ENCODE results near the gene LCK. TPM values are rescaled to one million over a fixed set of nuclear protein-coding genes. Genes with fewer than 3 reads are reported as not detected.
A peak's percentile ranks its signal among the peaks of the same experiment; 100 is the strongest.

LCK gene
- total and polyA plus RNA-seq, 9 of the 15 experiments (the other 6 are each of a cell fraction or from before 2014, with no cell fraction given): 0.04 to 0.47 (median 0.13) TPM; not detected in 6

GRCh38 chr1:32221581-32221979, 29.5 kb upstream of the LCK start:
- in situ Hi-C loops (cut with MboI) (no loop called here), intact Hi-C loops (cut with micrococcal nuclease) (no loop called here)
- ChIA-PET CTCF (ENCODE audit: low intra/inter-chr PET ratio) (interaction anchor here (0.7 kb wide), 1 partner anchor 88 kb away, joined by 3 read pairs; no protein-coding TSS in a partner anchor), POLR2A (interaction anchor here (1.0 to 1.9 kb wide), 4 partner anchors 11 to 114 kb away, joined by 3 to 14 read pairs (median 4); partner anchors contain the start of genes DCDC2B and MARCKSL1)
- ATAC-seq (peak; percentile 21; the same call in 2 of the 3 replicates), FAIRE-seq (no peak), DNase-seq (ENCODE audit: extremely low read depth in 1 of 4, low spot score in 3 of 4) (no peak)
- TSS peak; percentile 60 for BruUV-seq (replicated peaks)
- no peaks in the 10 kb centered on the region for H3K9me3 ChIP-seq (replicated peaks; ENCODE audit: control insufficient read depth, insufficient read depth, low read depth, low read length)
- peak overlapping the region; percentile 80 for H3K4me3 ChIP-seq
- H3K9me1 ChIP-seq (ENCODE audit: control insufficient read depth, insufficient read depth, low read length): no peaks in the 10 kb centered on the region
- H3K4me2 ChIP-seq (ENCODE audit: insufficient read depth, low read length): peak overlapping the region; percentile 98
- peak overlapping the region; percentile 90 for H3K27ac ChIP-seq (ENCODE audit: extremely low read depth, low read depth, low read length)
- no peaks in the 10 kb centered on the region for H4K20me1 ChIP-seq (replicated peaks; ENCODE audit: control insufficient read depth, insufficient read depth, low read length)
- H3K36me3 ChIP-seq (ENCODE audit: control insufficient read depth, insufficient read depth, low read length): peaks cover 51% of the 10 kb centered on the region
- peak overlapping the region; percentile 94 to 96 for H3K9ac ChIP-seq (ENCODE audit: insufficient read depth in 1 of 2, low read depth in 2 of 2, low read length in 2 of 2)
- 2% methylated on average over 13 of the region's 13 CpGs for WGBS (ENCODE audit: insufficient coverage, low coverage, missing lambda C conversion rate)
- H3K79me2 ChIP-seq (ENCODE audit: control insufficient read depth, insufficient read depth, low read length): peaks cover 49% of the 10 kb centered on the region
- H3K27me3 ChIP-seq (ENCODE audit: control insufficient read depth in 2 of 2, insufficient read depth in 2 of 2, low read length in 2 of 2): no peaks in the 10 kb centered on the region
- peak overlapping the region; percentile 90 for H2AFZ ChIP-seq (ENCODE audit: low read depth, low read length)
- H3K4me1 ChIP-seq (replicated peaks in 1 of 2; ENCODE audit: control insufficient read depth in 2 of 2, insufficient read depth in 2 of 2, low read length in 2 of 2): peaks cover 19 to 22% of the 10 kb centered on the region in 2 experiments; a peak in 4 of 5 replicates
- TF ChIP-seq ZEB2 (IDR thresholded peaks at IDR 0.05) (no peak), CEBPZ (IDR thresholded peaks at IDR 0.05; ENCODE audit: borderline replicate concordance, low read depth, low read length) (no peak), ESRRB (CRISPR knock-in tag; IDR thresholded peaks at IDR 0.05; ENCODE audit: borderline replicate concordance) (no peak), ZNF395 (CRISPR knock-in tag; IDR thresholded peaks at IDR 0.05) (0 out of 2 replicates have a peak, but pooled peaks have one; percentile 7), CBFB (CRISPR knock-in tag; IDR thresholded peaks at IDR 0.05) (0 out of 2 replicates have a peak, but pooled peaks have one; percentile 54), SLC30A9 (CRISPR knock-in tag; IDR thresholded peaks at IDR 0.05) (no peak), ID3 (CRISPR knock-in tag; IDR thresholded peaks at IDR 0.05) (no peak), ID3 (tag; IDR thresholded peaks at IDR 0.05) (no peak), CHD1 (IDR thresholded peaks at IDR 0.05; ENCODE audit: low read length) (peak; percentile 48), ILK (tag; IDR thresholded peaks at IDR 0.05; ENCODE audit: borderline replicate concordance, low read depth) (no peak), E2F8 (IDR thresholded peaks at IDR 0.05; ENCODE audit: low read depth, partially characterized antibody) (no peak), NR2C2 (CRISPR knock-in tag; IDR thresholded peaks at IDR 0.05) (peak; percentile 5; the same call in 1 of the 2 replicates), NR2C2 (tag; IDR thresholded peaks at IDR 0.05) (no peak), ESRRA (IDR thresholded peaks at IDR 0.05; ENCODE audit: borderline replicate concordance, low read depth) (peak; percentile 89)

Data from K562 (cell line).